IMR-90 (cell line): ENCODE data around the gene SLFNL1. TPM values are rescaled to one million over a fixed set of nuclear protein-coding genes. Genes with fewer than 3 reads are reported as not detected.
A peak's percentile ranks its signal among the peaks of the same experiment; 100 is the strongest.

Experiments used
- ATAC-seq: fragments of 200-7000 bp; cut with Tn5 transposase; 2 replicates; pipeline ENCODE4 v1.9.1; 2020; ENCODE audit warnings: low read depth, mild to moderate bottlenecking, moderate library complexity
- BruUV-seq: library from RNA; stranded (reverse); fragments of 400-500 nt; replicated peaks from 2 replicates; lab custom pipeline; 2021; lab: Mats Ljungman, UMichigan
- CTCF ChIA-PET: fragments of 300-600 bp; formaldehyde crosslinking; extraction: SDS; loops from one replicate; lab custom pipeline; 2021; ENCODE audit warnings: antibody characterized with exemption; lab: Yijun Ruan, JAX
- POLR2A ChIA-PET: fragments of 300-600 bp; sonication (Branson Sonifier 250); formaldehyde crosslinking; loops from one replicate; lab custom pipeline; 2022; ENCODE audit warnings: antibody characterized with exemption; ENCODE audit not compliant: unreplicated experiment; lab: Charles Lee
- DNase-seq: peaks from one replicate; pipeline ENCODE4 v3.0.0; 2013
- H2AFZ ChIP-seq: replicated peaks from 2 replicates; pipeline ENCODE3; 2013; ENCODE audit warnings: low read length, mild to moderate bottlenecking; ENCODE audit not compliant: poor library complexity
- H2AK5ac ChIP-seq: 2 replicates; pipeline ENCODE4 v1.6.1; 2013; ENCODE audit warnings: low read depth, low read length, inconsistent platforms
- H2AK9ac ChIP-seq: replicated peaks from 2 replicates; pipeline ENCODE3; 2013; ENCODE audit warnings: mild to moderate bottlenecking, low read depth, low read length, moderate library complexity; ENCODE audit not compliant: poor library complexity
- H2BK120ac ChIP-seq: 2 replicates; pipeline ENCODE4 v1.6.1; 2013; ENCODE audit warnings: low read depth, low read length, inconsistent platforms
- H2BK15ac ChIP-seq: 3 replicates; pipeline ENCODE4 v1.6.1; 2013; ENCODE audit warnings: low read depth, low read length, inconsistent platforms
- H2BK20ac ChIP-seq: 2 replicates; pipeline ENCODE4 v1.6.1; 2013; ENCODE audit warnings: low read depth, mild to moderate bottlenecking, inconsistent platforms, low read length, moderate library complexity
- H2BK5ac ChIP-seq: 2 replicates; pipeline ENCODE4 v1.6.1; 2013; ENCODE audit warnings: mild to moderate bottlenecking, low read depth, low read length, inconsistent platforms; ENCODE audit not compliant: poor library complexity, severe bottlenecking
- H3K14ac ChIP-seq: replicated peaks from 2 replicates; pipeline ENCODE4 v1.6.1; 2013; ENCODE audit warnings: low read depth, low read length, inconsistent platforms
- H3K18ac ChIP-seq: 2 replicates; pipeline ENCODE4 v1.6.1; 2013; ENCODE audit warnings: low read depth, low read length, control low read depth
- H3K23ac ChIP-seq: 2 replicates; pipeline ENCODE4 v1.6.1; 2013; ENCODE audit warnings: low read depth, low read length, inconsistent platforms
- H3K27ac ChIP-seq: 2 replicates; pipeline ENCODE4 v1.5.1; 2013; ENCODE audit warnings: mild to moderate bottlenecking, control low read depth, low read length; ENCODE audit not compliant: insufficient read depth
- H3K27me3 ChIP-seq: 2 replicates; pipeline ENCODE4 v1.6.1; 2013; ENCODE audit warnings: low read length; ENCODE audit not compliant: control insufficient read depth, insufficient read depth
- H3K36me3 ChIP-seq: 2 replicates; pipeline ENCODE4 v1.6.1; 2013; ENCODE audit warnings: low read length, mixed read lengths; ENCODE audit not compliant: control insufficient read depth, insufficient read depth
- H3K4ac ChIP-seq: 2 replicates; pipeline ENCODE4 v1.6.1; 2013; ENCODE audit warnings: low read depth, low read length, inconsistent platforms
- H3K4me1 ChIP-seq: 2 replicates; pipeline ENCODE4 v1.6.1; 2013; ENCODE audit warnings: low read length, mixed read lengths; ENCODE audit not compliant: control insufficient read depth, insufficient read depth
- H3K4me2 ChIP-seq: 2 replicates; pipeline ENCODE4 v1.6.1; 2013; ENCODE audit warnings: low read depth, mild to moderate bottlenecking, control low read depth, low read length, moderate library complexity
- H3K4me3 ChIP-seq: 2 replicates; pipeline ENCODE4 v1.5.1; 2013; ENCODE audit warnings: low read depth, mild to moderate bottlenecking, control low read depth, low read length, moderate library complexity; ENCODE audit not compliant: insufficient read depth
- H3K56ac ChIP-seq: 2 replicates; pipeline ENCODE4 v1.6.1; 2013; ENCODE audit warnings: low read length, inconsistent platforms; ENCODE audit not compliant: insufficient read depth; ENCODE audit errors: extremely low read depth
- H3K79me1 ChIP-seq, 2 experiments: 2 replicates each; pipeline ENCODE4 v1.6.1; 2013; ENCODE audit warnings: low read length in 2 of 2, inconsistent platforms in 1 of 2, low read depth in 1 of 2
- H3K9ac ChIP-seq: 2 replicates; pipeline ENCODE4 v1.6.1; 2013; ENCODE audit warnings: low read depth, low read length, control low read depth
- H3K9me1 ChIP-seq: 2 replicates; pipeline ENCODE4 v1.6.1; 2013; ENCODE audit warnings: low read length, inconsistent platforms; ENCODE audit not compliant: insufficient read depth
- H3K9me3 ChIP-seq: 2 replicates; pipeline ENCODE4 v1.6.1; 2013; ENCODE audit warnings: low read length; ENCODE audit not compliant: control insufficient read depth, insufficient read depth
- H4K20me1 ChIP-seq: 2 replicates; pipeline ENCODE4 v1.6.1; 2013; ENCODE audit warnings: low read length, inconsistent platforms; ENCODE audit not compliant: insufficient read depth
- H4K5ac ChIP-seq: 2 replicates; pipeline ENCODE4 v1.6.1; 2013; ENCODE audit warnings: mild to moderate bottlenecking, low read depth, low read length, control low read depth
- H4K8ac ChIP-seq, 2 experiments: 2 replicates each; pipeline ENCODE4 v1.6.1; 2013; ENCODE audit warnings: low read depth in 2 of 2, low read length in 2 of 2, control low read depth in 1 of 2, inconsistent platforms in 1 of 2
- H4K91ac ChIP-seq: 2 replicates; pipeline ENCODE4 v1.6.1; 2013; ENCODE audit warnings: low read depth, low read length, inconsistent platforms; ENCODE audit not compliant: insufficient read depth
- MAFK ChIP-seq: IDR thresholded peaks from 2 replicates; pipeline ENCODE4 v1.6.1; 2012; ENCODE audit warnings: low read depth, low read length, improper control_type of control experiment
- RAD21 ChIP-seq: IDR thresholded peaks from 2 replicates; pipeline ENCODE4 v1.6.1; 2012; ENCODE audit warnings: low read length, improper control_type of control experiment
- SMC3 ChIP-seq: fragments of 150-350 bp; IDR thresholded peaks from 2 replicates; pipeline ENCODE4 v1.6.1; 2016; ENCODE audit warnings: low read depth, mild to moderate bottlenecking, antibody characterized with exemption, low read length, moderate library complexity
- WGBS, 2 experiments: methylation state at CpG; one replicate each; pipeline versions ENCODE4 v1.1.5 to v1.1.7; 2013; ENCODE audit warnings: missing lambda C conversion rate in 2 of 2; ENCODE audit not compliant: insufficient read length in 1 of 2; ENCODE audit errors: extremely low coverage in 2 of 2; 5-methylcytosine and 5-hydroxymethylcytosine counted together
- dilution Hi-C: fragments of 300-500 bp; cut with HindIII; formaldehyde crosslinking; loops from one replicate; pipeline ENCODE4 v1.14.3; 2018; ENCODE audit warnings: low sequenced_read_pairs; ENCODE audit not compliant: unreplicated experiment
- in situ Hi-C: fragments of 300-500 bp; cut with MboI; formaldehyde crosslinking; loops from 3 replicates; pipeline ENCODE4 v1.14.3; 2019; ENCODE audit warnings: low sequenced_read_pairs, inconsistent platforms, mixed read lengths
- intact Hi-C: fragments of 100-400 bp; cut with micrococcal nuclease; formaldehyde crosslinking; loops from 2 replicates; pipeline ENCODE4 v1.10.0; 2022
- polyA plus RNA-seq, 3 experiments: library from polyadenylated mRNA; depleted of rRNA; stranded (reverse); fragments of >200 nt; gene quantifications; 2 replicates each; pipeline ENCODE4 v1.2.3, GENCODE V29; 2012; ENCODE audit warnings: low replicate concordance in 1 of 3
- total RNA-seq: library from RNA; depleted of rRNA; stranded (reverse); fragments of >200 nt; gene quantifications from 2 replicates; pipeline ENCODE4 v1.2.3, GENCODE V29; 2012
- TF ChIP-seq, protein P1 (sequence below): conservative IDR thresholded peaks from 2 replicates; pipeline ENCODE4 v1.5.1; 2012; ENCODE audit warnings: mild to moderate bottlenecking, low read depth, low read length, improper control_type of control experiment

SLFNL1 gene
- total and polyA plus RNA-seq, 2 of the 4 experiments (the other 2 are of a cell fraction): under 0.01 to 0.09 TPM

DNA sequence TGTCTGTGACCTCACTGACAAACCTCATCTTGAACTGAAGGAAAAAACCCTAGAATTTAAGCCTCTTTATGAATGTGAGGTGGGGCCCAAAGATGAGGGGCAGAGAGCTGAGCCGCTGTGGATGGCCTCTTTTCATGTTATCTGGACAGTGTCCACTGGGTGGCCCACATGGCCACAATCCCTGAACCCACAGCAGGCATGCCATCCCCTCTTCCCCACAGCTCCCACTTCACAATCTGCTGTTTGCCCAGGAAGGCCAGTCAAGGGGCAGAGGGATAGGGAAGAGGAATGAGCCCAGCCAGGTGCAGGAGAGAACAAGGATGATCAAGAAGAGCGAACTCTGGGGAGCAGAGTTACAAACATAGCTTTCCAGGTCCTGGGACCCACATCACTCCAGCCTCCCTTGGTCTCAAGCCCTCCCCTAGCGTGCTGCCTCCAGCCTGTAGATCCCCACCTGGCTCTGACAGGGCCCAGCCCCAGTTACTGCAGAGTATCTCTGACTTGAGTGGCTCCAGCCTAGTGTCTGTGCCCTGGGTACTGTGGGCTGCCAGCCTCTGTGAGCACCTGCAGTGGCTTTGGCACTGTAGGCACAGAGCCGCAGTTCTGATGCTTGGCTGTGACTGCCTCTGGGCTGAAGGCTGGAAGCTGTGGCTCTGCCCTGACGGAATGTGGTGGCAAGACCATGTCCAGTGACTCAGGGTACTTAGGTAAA lies 1.9 kb upstream of the SLFNL1 start:
- 100% methylated on average over 1 of the region's 5 CpGs; no CpG with 5 or more reads in 1 of the 2 experiments for WGBS, 2 experiments
- H2BK5ac ChIP-seq: no peak overlapping the region
- intact Hi-C loops: loop anchor here (1.0 to 5.0 kb wide), 3 partner anchors 100 to 409 kb away; no protein-coding TSS in a partner anchor
- ATAC-seq (peak; percentile 57), DNase-seq (no peak)
- H3K27me3 ChIP-seq: no peaks in the 10 kb centered on the region
- H3K9ac ChIP-seq: no peak overlapping the region
- H3K56ac ChIP-seq: no peak overlapping the region
- H3K9me1 ChIP-seq: peaks cover 21% of the 10 kb centered on the region
- H4K20me1 ChIP-seq: peaks cover 9% of the 10 kb centered on the region; the same call in 1 of the 2 replicates
- no peak overlapping the region for H2BK120ac ChIP-seq
- ChIA-PET POLR2A (no interaction called here), CTCF (interaction anchor here (0.6 kb wide), 2 partner anchors 50 to 754 kb away, joined by 3 to 4 read pairs; no protein-coding TSS in a partner anchor)
- H2AK5ac ChIP-seq: no peak overlapping the region
- H3K4ac ChIP-seq: no peak overlapping the region
- no TSS peak for BruUV-seq
- H2AK9ac ChIP-seq: no peak overlapping the region
- H4K91ac ChIP-seq: no peak overlapping the region
- peaks cover 5% of the 10 kb centered on the region for H3K4me1 ChIP-seq
- H3K4me2 ChIP-seq: no peak overlapping the region
- H3K9me3 ChIP-seq: no peaks in the 10 kb centered on the region
- H3K14ac ChIP-seq: no peak overlapping the region
- H4K8ac ChIP-seq: no peak overlapping the region
- no peak overlapping the region for H2BK20ac ChIP-seq
- TF ChIP-seq MAFK (no peak), RAD21 (peak; percentile 56), SMC3 (peak; percentile 21; the same call in 1 of the 2 replicates)
- TF ChIP-seq, protein P1, sequence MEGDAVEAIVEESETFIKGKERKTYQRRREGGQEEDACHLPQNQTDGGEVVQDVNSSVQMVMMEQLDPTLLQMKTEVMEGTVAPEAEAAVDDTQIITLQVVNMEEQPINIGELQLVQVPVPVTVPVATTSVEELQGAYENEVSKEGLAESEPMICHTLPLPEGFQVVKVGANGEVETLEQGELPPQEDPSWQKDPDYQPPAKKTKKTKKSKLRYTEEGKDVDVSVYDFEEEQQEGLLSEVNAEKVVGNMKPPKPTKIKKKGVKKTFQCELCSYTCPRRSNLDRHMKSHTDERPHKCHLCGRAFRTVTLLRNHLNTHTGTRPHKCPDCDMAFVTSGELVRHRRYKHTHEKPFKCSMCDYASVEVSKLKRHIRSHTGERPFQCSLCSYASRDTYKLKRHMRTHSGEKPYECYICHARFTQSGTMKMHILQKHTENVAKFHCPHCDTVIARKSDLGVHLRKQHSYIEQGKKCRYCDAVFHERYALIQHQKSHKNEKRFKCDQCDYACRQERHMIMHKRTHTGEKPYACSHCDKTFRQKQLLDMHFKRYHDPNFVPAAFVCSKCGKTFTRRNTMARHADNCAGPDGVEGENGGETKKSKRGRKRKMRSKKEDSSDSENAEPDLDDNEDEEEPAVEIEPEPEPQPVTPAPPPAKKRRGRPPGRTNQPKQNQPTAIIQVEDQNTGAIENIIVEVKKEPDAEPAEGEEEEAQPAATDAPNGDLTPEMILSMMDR: peak; percentile 40
- peaks cover 19% of the 10 kb centered on the region for H3K36me3 ChIP-seq
- H2AFZ ChIP-seq: no peak overlapping the region
- no peaks in the 10 kb centered on the region; a peak in 1 of 4 replicates for H3K79me1 ChIP-seq
- H3K27ac ChIP-seq: no peak overlapping the region
- no peak overlapping the region for H2BK15ac ChIP-seq
- no peak overlapping the region for H3K23ac ChIP-seq
- in situ Hi-C loops: no loop called here
- H3K4me3 ChIP-seq: no peak overlapping the region
- H4K5ac ChIP-seq: no peak overlapping the region
- dilution Hi-C loops: no loop called here
- H3K18ac ChIP-seq: no peak overlapping the region
